Ovary (tissue), 9 donors: ENCODE results near the gene MAN1A1. TPM values are rescaled to one million over a fixed set of nuclear protein-coding genes. Genes with fewer than 3 reads are reported as not detected.

Source experiments
- DNase-seq, 5 donors: peaks; one replicate each; pipeline ENCODE4 v3.0.0-alpha.2; 2019 to 2020
- H3K27ac ChIP-seq, 2 donors: fragments of 200-600 bp; one replicate each; pipeline versions ENCODE4 v1.5.1 to v1.8.0; 2019 to 2022
- H3K27me3 ChIP-seq: fragments of 200-600 bp; one replicate; pipeline ENCODE4 v1.8.0; 2022
- H3K36me3 ChIP-seq: fragments of 200-600 bp; sonication (generic); one replicate; pipeline ENCODE4 v1.5.1; 2019
- H3K4me1 ChIP-seq: one replicate; pipeline ENCODE4 v1.8.1; 2013; ENCODE audit warnings: mild to moderate bottlenecking, moderate library complexity; ENCODE audit not compliant: insufficient read depth
- H3K4me3 ChIP-seq: fragments of 200-600 bp; sonication (generic); one replicate; pipeline ENCODE4 v1.5.1; 2017
- H3K9me3 ChIP-seq, 2 donors: fragments of 200-600 bp in 1 of 2; sonication (generic) in 1 of 2; one replicate each; pipeline versions ENCODE4 v1.5.1 to v1.8.1; 2013 to 2019; ENCODE audit warnings: mild to moderate bottlenecking in 1 of 2, moderate library complexity in 1 of 2
- CTCF ChIP-seq, 3 donors: fragments of 450-650 bp in 2 of 3; fragments of 200-600 bp in 1 of 3; IDR thresholded peaks; one replicate each; pipeline versions ENCODE4 v1.5.1 to v1.8.0; 2016 to 2022; ENCODE audit warnings: antibody characterized with exemption in 3 of 3, mild to moderate bottlenecking in 1 of 3
- EP300 ChIP-seq: sonication (generic); formaldehyde crosslinking; IDR thresholded peaks from one replicate; pipeline ENCODE4 v1.6.1; 2017; ENCODE audit warnings: antibody characterized with exemption
- POLR2A ChIP-seq: fragments of 450-650 bp; IDR thresholded peaks from one replicate; pipeline ENCODE4 v1.6.1; 2017; ENCODE audit warnings: antibody characterized with exemption, mild to moderate bottlenecking, moderate library complexity
- WGBS, 3 donors: extraction: QIAGEN DNeasy Blood & Tissue Kit in 1 of 3; methylation state at CpG; one replicate each; pipeline versions ENCODE4 v1.1.5 to v1.1.7; 2013 to 2017; 5-methylcytosine and 5-hydroxymethylcytosine counted together
- intact Hi-C, 4 donors: fragments of 100-400 bp; cut with DNase I; formaldehyde crosslinking; loops; one replicate each; pipeline versions ENCODE4 v1.11.0 to v1.15.1; 2022 to 2023
- polyA plus RNA-seq, 2 donors: library from polyadenylated mRNA; stranded (reverse); fragments of 200-250 nt in 1 of 2; fragments of 350-450 nt in 1 of 2; fragmentation: Illumina TruSeq in 1 of 2; extraction: RNeasy Lipid Tissue Mini Kit (QIAGEN cat#74804) in 1 of 2; gene quantifications; one replicate each; pipeline ENCODE4 v1.2.3, GENCODE V29; 2013 to 2014
- total RNA-seq, 7 donors: library from RNA; depleted of rRNA in 2 of 7; stranded (reverse); fragments of >200 nt in 2 of 7; fragmentation: NEBNext Ultra II Directional in 3 of 7; extraction: Animal tissue kit (Norgen Biotek cat#: 25700) in 3 of 7; gene quantifications; one replicate each; pipeline versions ENCODE4 v1.1.0 to v1.2.4, GENCODE V29; 2016 to 2023
- donor health status: DM: no; HTN: no; CAD: no; lungs with moderate emphysema.
- donor health status: DM: no; HTN: no; CAD: no.
- donor health status: Bipolar disorder and iron deficiency.
- donor health status: DM: yes; HTN: yes; CAD: no.
- donor health status: DM: no; HTN: no; CAD: no.
- donor health status: DM: yes; HTN: yes; CAD: no.

The MAN1A1 gene
- total and polyA plus RNA-seq, 9 donors = 22.1 to 49.6 (median 31.8) TPM

DNA sequence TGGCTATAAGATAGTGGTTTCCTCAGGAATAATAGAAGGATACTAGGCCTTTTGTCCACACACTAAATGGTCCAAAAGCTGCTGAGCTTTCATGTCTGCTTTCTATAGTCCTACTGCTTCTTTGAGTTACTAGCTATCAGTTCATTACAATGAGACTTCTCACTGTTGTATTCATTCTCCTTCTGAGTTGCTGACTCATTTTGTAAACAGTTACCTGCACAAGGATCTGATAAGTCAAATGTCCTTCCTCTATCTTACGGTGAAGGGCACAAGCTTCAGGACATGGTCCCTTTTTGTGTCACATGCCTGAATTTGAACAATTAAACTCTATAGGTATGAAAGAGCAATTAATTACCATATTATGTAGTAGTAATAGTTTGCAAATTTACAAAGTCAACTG, 90.5 kb downstream of the MAN1A1 start:
- no peaks in the 10 kb centered on the region for H3K27me3 ChIP-seq
- H3K4me1 ChIP-seq = no peaks in the 10 kb centered on the region
- intact Hi-C loops = no loop called here
- WGBS, 3 donors = 91 to 97% (median 94%) methylated on average over 1 of the region's 1 CpG
- H3K9me3 ChIP-seq = no peaks in the 10 kb centered on the region
- H3K4me3 ChIP-seq = no peak overlapping the region
- no peak overlapping the region for H3K27ac ChIP-seq
- TF ChIP-seq POLR2A (no peak), CTCF (IDR thresholded peaks at IDR 0.05) (no peak), EP300 (no peak)
- no peak for DNase-seq
- H3K36me3 ChIP-seq = no peaks in the 10 kb centered on the region

DNA sequence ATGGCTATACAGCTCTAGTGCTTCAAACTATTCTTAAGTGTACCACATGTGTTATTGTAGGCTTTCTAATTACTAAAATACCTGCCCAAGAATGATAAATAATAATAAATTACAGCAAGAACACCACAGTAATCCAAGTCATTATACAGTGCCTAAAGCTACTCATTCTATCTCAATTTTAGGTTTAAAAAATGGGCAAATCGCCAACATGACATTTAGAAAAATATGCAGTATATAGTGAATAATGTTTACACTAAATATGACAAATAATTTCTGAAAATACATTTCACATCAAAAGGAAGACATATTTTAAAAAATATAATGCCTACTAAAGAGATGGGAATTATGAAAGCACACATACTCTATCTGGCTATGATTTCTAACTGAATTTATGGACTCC, 91.8 kb downstream of the MAN1A1 start:
- no peaks in the 10 kb centered on the region for H3K36me3 ChIP-seq
- TF ChIP-seq POLR2A (no peak), EP300 (no peak), CTCF (IDR thresholded peaks at IDR 0.05) (no peak)
- H3K9me3 ChIP-seq = no peaks in the 10 kb centered on the region
- no peaks in the 10 kb centered on the region for H3K4me1 ChIP-seq
- H3K27ac ChIP-seq = no peak overlapping the region
- no peaks in the 10 kb centered on the region for H3K27me3 ChIP-seq
- H3K4me3 ChIP-seq = no peak overlapping the region
- DNase-seq = no peak
- intact Hi-C loops = no loop called here
- WGBS, 3 donors = 86 to 95% (median 90%) methylated on average over 1 of the region's 1 CpG

- TF ChIP-seq CTCF (IDR thresholded peaks at IDR 0.05) (no peak), POLR2A (no peak), EP300 (no peak)
- H3K9me3 ChIP-seq = no peaks in the 10 kb centered on the region
- H3K36me3 ChIP-seq = no peaks in the 10 kb centered on the region
- H3K4me3 ChIP-seq = no peak overlapping the region
- intact Hi-C loops = no loop called here
- no peaks in the 10 kb centered on the region for H3K4me1 ChIP-seq
- no peaks in the 10 kb centered on the region for H3K27me3 ChIP-seq
- 97 to 98% (median 98%) methylated on average over 2 of the region's 2 CpGs for WGBS, 3 donors
- H3K27ac ChIP-seq = no peak overlapping the region
- DNase-seq = no peak
These were observed 92.5 kb downstream of the MAN1A1 start for GRCh38 chr6:119256978-119257462.

DNA sequence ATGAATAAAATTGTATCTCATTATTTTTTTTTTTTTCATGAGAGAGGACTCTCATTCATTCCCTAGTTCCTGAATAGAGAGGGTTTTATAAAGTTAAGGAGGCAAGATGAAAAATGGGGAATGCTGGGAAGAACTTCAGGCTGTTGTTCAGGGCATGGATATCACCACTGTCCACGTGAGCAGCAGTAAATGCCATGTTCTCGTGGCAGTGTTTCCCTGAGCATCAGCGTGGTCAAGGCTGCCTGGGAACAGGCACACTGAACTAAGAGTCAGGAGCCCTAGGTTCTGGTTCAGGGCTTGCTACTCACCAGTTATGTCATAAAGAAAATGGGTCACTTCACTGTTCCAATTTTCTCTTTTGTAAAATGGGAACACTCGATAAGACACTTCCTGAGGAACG, 93.2 kb downstream of the MAN1A1 start:
- Histone ChIP-seq H3K4me1 (no peaks in the 10 kb centered on the region), H3K4me3 (no peak overlapping the region), H3K27me3 (no peaks in the 10 kb centered on the region), H3K27ac (no peak overlapping the region), H3K36me3 (no peaks in the 10 kb centered on the region), H3K9me3 (no peaks in the 10 kb centered on the region)
- TF ChIP-seq POLR2A (no peak), CTCF (IDR thresholded peaks at IDR 0.05) (no peak), EP300 (no peak)
- 93 to 97% (median 95%) methylated on average over 5 of the region's 5 CpGs for WGBS, 3 donors
- no peak for DNase-seq
- intact Hi-C loops = no loop called here
